VCaP (cell line): Measurements from ENCODE around the gene ADAMTS12.

Experiments
- H3K27ac ChIP-seq: fragments of 450-650 bp; 2 replicates; pipeline ENCODE4 v1.5.1; 2017
- CTCF ChIP-seq: fragments of 450-650 bp; conservative IDR thresholded peaks from 2 replicates; pipeline ENCODE4 v1.5.1; 2017; ENCODE audit warnings: mild to moderate bottlenecking, moderate library complexity

The ADAMTS12 gene

GRCh38 chr5:33854733-33855151 is 37.0 kb downstream of the ADAMTS12 start:
- no peak overlapping the region for H3K27ac ChIP-seq
- TF ChIP-seq CTCF: no peak

- no peak overlapping the region for H3K27ac ChIP-seq
- no peak for TF ChIP-seq CTCF
Measured at GRCh38 chr5:33852837-33853236, 39.0 kb downstream of the ADAMTS12 start.

- H3K27ac ChIP-seq: no peak overlapping the region
Measured at GRCh38 chr5:33852319-33852718, 39.5 kb downstream of the ADAMTS12 start.

GRCh38 chr5:33850100-33850594 is 41.6 kb downstream of the ADAMTS12 start:
- no peak overlapping the region for H3K27ac ChIP-seq
- TF ChIP-seq CTCF: no peak

More at GRCh38 chr5:33852319-33852718, 39.5 kb downstream of the ADAMTS12 start:
- TF ChIP-seq CTCF: no peak

GRCh38 chr5:33848554-33848953 is 43.2 kb downstream of the ADAMTS12 start:
- H3K27ac ChIP-seq: no peak overlapping the region
- TF ChIP-seq CTCF: no peak

GRCh38 chr5:33846851-33847250 is 44.9 kb downstream of the ADAMTS12 start:
- TF ChIP-seq CTCF: no peak
- no peak overlapping the region for H3K27ac ChIP-seq

GRCh38 chr5:33843579-33843978 is 48.2 kb downstream of the ADAMTS12 start:
- no peak overlapping the region for H3K27ac ChIP-seq
- TF ChIP-seq CTCF: no peak

- TF ChIP-seq CTCF: no peak
- no peak overlapping the region for H3K27ac ChIP-seq
Measured at GRCh38 chr5:33842456-33842855, 49.3 kb downstream of the ADAMTS12 start.
